Measurements from ENCODE around the gene ANKRD44.

DNA sequence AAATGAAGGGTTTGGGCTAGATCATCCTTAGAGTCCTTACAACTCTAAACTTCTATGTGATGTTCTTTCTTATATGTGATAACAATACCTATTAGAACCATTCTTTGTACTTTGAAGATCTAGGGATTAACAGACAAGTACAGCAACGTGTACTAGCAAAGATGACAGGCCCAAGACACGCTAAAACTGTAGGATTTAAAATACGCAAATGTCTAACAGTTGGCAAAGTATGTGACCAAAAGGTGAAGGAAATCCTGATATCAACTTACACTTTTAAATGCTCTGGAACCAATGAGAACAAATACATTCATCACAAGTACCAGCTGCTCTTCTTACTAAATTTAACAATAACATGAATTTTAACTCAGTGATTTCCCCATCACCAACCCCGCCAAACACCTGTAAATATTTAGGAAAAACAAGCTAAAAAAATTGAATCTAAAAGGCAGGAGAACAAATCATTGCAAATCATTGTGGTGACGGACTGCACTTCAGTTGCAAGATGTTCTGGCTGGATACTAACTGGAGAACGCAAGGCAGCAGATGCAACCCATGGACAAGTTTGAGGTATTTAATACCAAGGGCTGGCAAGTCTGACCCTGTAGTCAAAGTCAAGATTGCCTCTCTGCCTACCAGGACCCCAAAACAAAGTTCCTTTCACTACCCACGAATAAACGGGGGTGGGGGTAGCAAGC lies 1.4 kb downstream of the ANKRD44 start:
- TF ChIP-seq REST (IDR thresholded peaks at IDR 0.05; ENCODE audit: insufficient read depth in 1 of 2, low read depth in 2 of 2, low read length in 2 of 2) = no peak
- no peak for TF ChIP-seq SIN3A (IDR thresholded peaks at IDR 0.05; ENCODE audit: borderline replicate concordance, insufficient read depth, low read length)
- TF ChIP-seq POLR2AphosphoS5 (IDR thresholded peaks at IDR 0.05; ENCODE audit: low read depth, low read length) = no peak
- TF ChIP-seq FOXP2 (optimal IDR thresholded peaks at IDR 0.05; ENCODE audit: borderline replicate concordance, extremely low read depth, extremely low read length, insufficient read depth) = no peak

Data from PFSK-1 (cell line).